UCSD-AML1 (cell line): ENCODE results near the gene INPP1.

Experiments used
- DNase-seq: peaks from one replicate; lab custom pipeline; 2025; ENCODE audit not compliant: unreplicated experiment; lab: John Stamatoyannopoulos, UW

INPP1 gene

DNA sequence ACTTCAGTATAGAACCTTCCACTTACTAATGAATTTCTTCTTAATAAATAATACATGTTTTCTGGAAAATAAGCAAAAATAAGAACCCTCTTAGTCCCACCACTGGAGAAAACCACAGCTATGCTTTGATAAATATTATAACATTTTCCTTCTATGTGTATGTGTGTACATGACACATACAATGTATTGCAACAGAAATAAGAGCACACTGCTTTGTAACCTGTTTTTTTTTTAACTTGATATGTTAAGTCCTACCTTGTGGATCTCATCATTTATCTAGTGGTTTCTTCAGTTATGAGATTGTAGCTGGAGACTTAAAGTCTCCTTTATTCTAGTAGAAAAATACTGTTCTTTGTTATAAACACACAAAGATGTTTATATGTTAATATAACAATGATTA, 17.2 kb downstream of the INPP1 start:
- DNase-seq: no peak

DNA sequence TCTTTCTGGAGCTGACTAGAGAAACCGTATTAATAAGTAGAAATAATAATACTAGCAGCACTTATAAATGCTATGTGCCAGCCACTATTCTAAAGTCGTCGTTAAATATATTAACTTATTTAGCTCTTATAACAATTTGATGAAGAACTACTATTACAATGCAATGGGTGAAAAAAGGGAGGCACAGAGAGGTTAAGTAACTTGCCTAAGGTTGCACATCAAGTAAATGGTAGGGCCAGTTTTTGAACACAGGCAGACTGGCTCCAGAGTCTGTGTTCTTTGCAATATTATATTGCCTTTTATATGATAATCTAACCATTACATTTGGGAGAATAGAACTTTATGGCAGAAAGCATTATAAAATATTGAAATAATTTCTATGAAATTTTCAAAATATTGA, 17.6 kb downstream of the INPP1 start:
- DNase-seq: no peak

DNA sequence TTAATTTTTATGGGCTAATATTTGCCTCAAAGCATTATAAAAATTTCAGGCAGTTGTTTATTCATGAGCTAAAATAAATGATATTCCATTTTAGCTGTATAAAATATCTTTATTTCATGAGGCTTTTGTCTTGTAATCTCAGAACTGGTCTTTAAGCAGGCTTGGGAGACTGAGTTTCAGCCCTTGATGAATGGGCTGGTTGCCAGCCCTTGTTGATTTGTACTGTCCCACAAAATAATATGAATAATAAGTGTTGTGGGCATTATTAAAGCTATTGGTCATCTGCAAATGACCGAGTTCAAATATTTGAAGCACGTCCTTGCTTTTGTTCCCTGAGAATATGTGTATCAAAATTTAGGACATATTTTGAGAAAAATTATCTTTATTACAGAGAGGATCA, 18.2 kb downstream of the INPP1 start:
- no peak for DNase-seq

GRCh38 chr2:190362894-190363293, 19.5 kb downstream of the INPP1 start:
- no peak for DNase-seq

GRCh38 chr2:190365499-190366204, 22.3 kb downstream of the INPP1 start:
- DNase-seq: no peak

GRCh38 chr2:190366248-190366753, 22.9 kb downstream of the INPP1 start:
- no peak for DNase-seq

- no peak for DNase-seq
These were observed 23.7 kb downstream of the INPP1 start for GRCh38 chr2:190367091-190367490.

- DNase-seq: no peak
These were observed 26.2 kb downstream of the INPP1 start for GRCh38 chr2:190369635-190370034.

DNA sequence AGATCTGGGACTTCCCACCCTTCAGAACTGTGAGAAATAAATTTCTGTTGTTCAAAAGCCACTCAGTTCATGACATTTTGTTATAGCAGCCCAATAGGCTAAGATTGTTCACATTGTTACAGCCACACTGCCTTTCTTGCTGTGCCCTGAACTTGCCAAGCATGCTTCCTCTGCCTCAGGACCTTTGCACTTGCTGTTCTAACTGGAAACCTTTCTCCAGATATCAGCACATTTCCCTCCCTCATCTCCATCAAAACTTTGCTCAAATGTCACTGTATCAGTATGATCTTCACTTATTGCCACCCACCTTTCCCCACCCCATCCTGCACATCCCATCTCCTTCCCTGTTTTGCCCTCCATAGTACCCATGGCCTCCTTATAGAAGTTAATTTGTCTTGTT, 32.7 kb downstream of the INPP1 start:
- DNase-seq: no peak

DNA sequence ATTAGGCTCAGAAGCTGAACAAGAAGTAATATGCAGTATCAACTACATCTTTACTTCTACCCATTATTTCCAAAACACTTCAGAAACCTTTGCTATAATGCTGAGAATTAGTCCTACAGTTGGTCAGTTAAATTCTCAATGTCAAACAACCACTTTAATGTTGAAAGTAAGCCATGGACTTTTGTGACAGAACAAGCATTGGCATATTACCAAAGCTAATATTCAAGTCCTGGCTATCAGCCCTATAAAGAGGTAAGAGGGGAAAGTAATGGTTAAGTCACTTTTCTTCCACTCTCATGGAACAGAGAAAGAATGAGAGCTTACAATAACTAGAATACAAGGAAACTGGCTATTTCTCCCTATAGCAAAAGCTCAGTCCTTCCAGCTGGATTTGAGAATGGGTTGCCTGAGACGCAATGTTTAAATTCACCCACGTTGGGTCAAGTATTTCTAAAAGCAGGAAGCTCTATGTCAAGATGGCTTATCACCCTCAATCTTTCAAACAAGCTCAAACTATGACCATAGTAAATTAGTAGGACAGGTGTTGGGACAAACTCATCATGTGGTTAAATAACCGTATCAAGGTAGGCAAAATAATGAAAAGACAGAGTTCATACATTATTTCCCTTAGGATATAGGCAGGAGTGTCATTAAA, 33.3 kb downstream of the INPP1 start:
- DNase-seq: no peak

GRCh38 chr2:190378880-190379237, 35.5 kb downstream of the INPP1 start:
- DNase-seq: no peak

DNA sequence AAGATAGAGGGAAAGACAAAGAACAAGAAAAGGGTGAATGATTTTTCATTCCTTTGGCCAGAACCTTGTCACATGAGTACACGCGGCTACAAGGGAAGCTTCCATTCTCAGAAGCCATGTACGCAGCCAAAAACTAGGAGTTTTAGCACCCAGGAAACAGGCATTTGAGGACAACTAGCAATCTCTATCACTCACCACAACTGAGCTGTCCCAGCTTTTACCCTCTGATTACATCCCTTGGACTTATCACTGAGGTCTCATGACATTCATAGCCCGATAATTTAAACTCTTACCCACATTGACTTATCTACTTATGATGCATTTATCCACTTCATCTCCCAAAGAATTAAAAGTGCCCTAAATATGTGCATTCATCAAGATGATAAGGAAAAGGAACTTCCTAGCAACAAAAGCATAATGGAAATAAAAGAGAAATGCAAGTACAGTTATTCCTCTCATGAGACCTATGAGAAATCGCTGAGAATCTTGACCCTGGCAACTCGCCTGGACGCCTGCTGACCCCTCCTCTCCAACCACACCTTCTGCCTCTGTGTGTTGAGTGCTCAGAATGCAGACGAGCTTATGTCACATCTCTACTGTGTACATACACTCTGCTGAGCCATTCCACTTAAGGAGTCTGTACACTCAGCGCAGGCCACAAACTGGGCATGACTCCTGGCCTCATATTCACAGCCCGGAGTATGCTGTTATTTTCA, 36.0 kb downstream of the INPP1 start:
- DNase-seq: no peak

DNA sequence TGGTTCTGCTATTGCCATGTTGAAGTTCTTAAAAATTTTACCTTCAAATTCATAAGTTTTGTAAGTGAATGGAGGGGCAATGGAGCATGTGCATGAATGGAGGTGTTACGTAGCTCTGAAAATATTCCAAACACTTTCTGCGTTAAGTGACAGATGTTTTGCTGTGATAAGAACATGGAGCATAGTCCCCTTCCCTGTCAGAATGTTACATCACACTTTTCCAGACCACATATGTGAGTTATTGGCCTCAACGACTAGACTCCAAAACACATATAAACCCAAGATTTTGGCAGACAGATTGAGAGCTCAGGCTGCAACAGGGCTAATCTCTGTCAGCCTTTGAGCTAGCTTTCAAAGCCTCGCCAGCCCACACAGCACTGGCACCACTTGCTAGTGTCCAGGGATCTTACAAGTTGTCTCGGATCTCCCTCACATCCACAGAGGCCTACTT, 37.6 kb downstream of the INPP1 start:
- no peak for DNase-seq

- no peak for DNase-seq
These were observed 39.5 kb downstream of the INPP1 start for GRCh38 chr2:190382851-190383250.

- no peak for DNase-seq
These were observed 44.0 kb downstream of the INPP1 start for GRCh38 chr2:190387422-190387821.

GRCh38 chr2:190396271-190396670, 52.9 kb downstream of the INPP1 start:
- DNase-seq: no peak

GRCh38 chr2:190402986-190403603, 59.7 kb downstream of the INPP1 start:
- no peak for DNase-seq

DNA sequence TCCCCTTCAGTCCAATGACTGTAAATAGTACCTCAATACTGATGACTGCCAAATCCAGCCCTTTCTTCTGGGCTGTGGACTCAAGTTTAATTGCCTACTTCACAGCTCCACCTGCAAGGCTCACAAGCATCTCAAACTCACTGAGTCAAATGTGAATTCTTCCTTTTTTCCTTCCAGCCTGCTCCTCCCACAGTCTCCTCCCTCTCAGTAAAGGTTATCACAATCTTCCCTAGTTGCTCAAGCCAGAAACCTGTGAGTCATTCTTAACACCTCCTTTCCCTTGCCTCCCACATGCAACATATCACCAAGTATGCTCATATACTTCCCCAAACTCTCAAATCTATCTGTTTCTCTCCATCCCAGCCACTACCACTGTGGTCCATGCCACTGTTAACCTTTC, 61.1 kb downstream of the INPP1 start:
- DNase-seq: no peak

- no peak for DNase-seq
These were observed 61.7 kb downstream of the INPP1 start for GRCh38 chr2:190405070-190405469.

DNA sequence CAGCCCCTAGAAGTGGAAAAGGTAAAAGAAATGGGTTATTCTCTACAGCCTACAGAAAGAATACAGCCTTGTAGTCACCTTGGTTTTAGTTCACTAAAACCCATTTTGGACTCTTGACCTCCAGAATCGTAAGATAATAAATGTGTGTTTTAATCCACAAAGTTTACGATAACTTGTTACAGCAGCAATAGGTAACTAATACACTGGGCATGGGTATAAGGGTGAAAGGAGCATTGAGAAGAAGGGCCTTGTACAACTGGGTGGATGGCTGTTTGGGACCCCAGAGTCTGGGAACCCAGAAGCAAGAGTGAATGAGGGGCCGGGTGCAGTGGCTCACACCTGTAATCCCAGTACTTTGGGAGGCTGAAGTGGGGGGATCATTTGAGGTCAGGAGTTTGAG, 62.6 kb downstream of the INPP1 start:
- no peak for DNase-seq

DNA sequence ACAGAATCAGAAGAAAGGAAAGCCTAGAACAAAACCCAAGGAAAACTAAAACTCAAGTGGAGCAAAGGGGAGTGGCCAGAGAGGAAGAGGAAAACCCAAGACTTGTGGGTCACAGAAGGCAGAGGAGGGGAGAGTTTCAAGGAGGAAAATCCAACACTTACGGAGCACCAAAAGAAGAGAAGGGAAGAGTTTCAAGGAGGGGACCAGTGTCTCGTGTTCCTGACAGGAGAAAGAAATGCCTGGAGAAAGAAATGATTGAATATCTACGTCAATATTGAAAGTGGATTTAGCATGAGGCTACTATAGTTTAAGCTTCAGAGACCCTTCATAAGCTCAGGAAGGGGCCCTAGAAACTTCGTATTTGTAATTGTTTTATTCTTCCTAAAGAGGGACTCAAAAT, 63.4 kb downstream of the INPP1 start:
- DNase-seq: no peak

GRCh38 chr2:190407246-190407661, 63.9 kb downstream of the INPP1 start:
- DNase-seq: no peak
